ENCODE results near the gene PSMB8. TPM values are rescaled to one million over a fixed set of nuclear protein-coding genes. Genes with fewer than 3 reads are reported as not detected.

The PSMB8 gene
- total and polyA plus RNA-seq, 12 donors: 49.2 to 195 (median 88.1) TPM

GRCh38 chr6:32858194-32858593 is 14.3 kb upstream of the PSMB8 start:
- peaks cover 0 to 25% of the 10 kb centered on the region in 2 donors for H3K36me3 ChIP-seq (replicated peaks in 1 of 2)
- H3K27ac ChIP-seq: no peak overlapping the region
- H3K9me3 ChIP-seq (replicated peaks in 1 of 3): no peaks in the 10 kb centered on the region
- WGBS, 4 donors: 77 to 91% (median 90%) methylated on average over 4 to 5 of the region's 5 CpGs
- intact Hi-C loops (cut with DNase I): no loop called here
- H3K27me3 ChIP-seq: no peaks in the 10 kb centered on the region
- TF ChIP-seq CTCF (IDR thresholded peaks at IDR 0.05) (no peak), POLR2A (IDR thresholded peaks at IDR 0.05) (no peak)
- H3K4me1 ChIP-seq (replicated peaks in 1 of 2): peaks cover 3 to 9% of the 10 kb centered on the region in 2 donors
- DNase-seq: no peak
- H3K4me3 ChIP-seq: no peak overlapping the region

- H3K27ac ChIP-seq: no peak overlapping the region
- DNase-seq: no peak
- H3K27me3 ChIP-seq: no peaks in the 10 kb centered on the region
- H3K4me1 ChIP-seq (replicated peaks in 1 of 2): peaks cover 8 to 11% of the 10 kb centered on the region in 2 donors
- TF ChIP-seq POLR2A (IDR thresholded peaks at IDR 0.05) (no peak), CTCF (IDR thresholded peaks at IDR 0.05) (no peak)
- peaks cover 0 to 25% of the 10 kb centered on the region in 2 donors for H3K36me3 ChIP-seq (replicated peaks in 1 of 2)
- WGBS, 4 donors: 79 to 86% (median 82%) methylated on average over 13 to 14 of the region's 14 CpGs
- intact Hi-C loops (cut with DNase I): no loop called here
- no peak overlapping the region for H3K4me3 ChIP-seq
- H3K9me3 ChIP-seq (replicated peaks in 1 of 3): no peaks in the 10 kb centered on the region
Observed at GRCh38 chr6:32857156-32857891, 13.5 kb upstream of the PSMB8 start.

- no peaks in the 10 kb centered on the region for H3K27me3 ChIP-seq
- 80 to 88% (median 82%) methylated on average over 8 of the region's 8 CpGs for WGBS, 4 donors
- peaks cover 14 to 23% of the 10 kb centered on the region in 2 donors for H3K4me1 ChIP-seq (replicated peaks in 1 of 2)
- no peak overlapping the region for H3K4me3 ChIP-seq
- H3K36me3 ChIP-seq (replicated peaks in 1 of 2): peaks cover 0 to 37% of the 10 kb centered on the region in 2 donors
- intact Hi-C loops (cut with DNase I): no loop called here
- DNase-seq: no peak
- no peaks in the 10 kb centered on the region for H3K9me3 ChIP-seq (replicated peaks in 1 of 3)
- TF ChIP-seq CTCF (IDR thresholded peaks at IDR 0.05) (no peak), POLR2A (IDR thresholded peaks at IDR 0.05) (no peak)
- H3K27ac ChIP-seq: peak overlapping the region in 2 of 5 donors; percentile 91 to 96
Observed at GRCh38 chr6:32855467-32856174, 11.8 kb upstream of the PSMB8 start.

- peaks cover 14 to 23% of the 10 kb centered on the region in 2 donors for H3K4me1 ChIP-seq (replicated peaks in 1 of 2)
- peak overlapping the region; percentile 35 to 92 (median 58) for H3K4me3 ChIP-seq
- H3K36me3 ChIP-seq (replicated peaks in 1 of 2): peaks cover 0 to 43% of the 10 kb centered on the region in 2 donors
- TF ChIP-seq POLR2A (IDR thresholded peaks at IDR 0.05) (no peak), CTCF (IDR thresholded peaks at IDR 0.05) (peak in 1 of 6 experiments; percentile 9)
- peak overlapping the region; percentile 91 to 98 (median 96) for H3K27ac ChIP-seq
- WGBS, 4 donors: 11 to 20% (median 13%) methylated on average over 16 to 24 of the region's 24 CpGs
- DNase-seq: peak in 5 of 7 donors; percentile 46 to 79 (median 62)
- H3K9me3 ChIP-seq (replicated peaks in 1 of 3): no peaks in the 10 kb centered on the region
- intact Hi-C loops (cut with DNase I): no loop called here
- H3K27me3 ChIP-seq: no peaks in the 10 kb centered on the region
Observed at GRCh38 chr6:32854376-32855178, 10.7 kb upstream of the PSMB8 start.

Data from adrenal gland (tissue), 12 donors.